H9 (cell line): ENCODE data around the gene ASTN2. TPM values are rescaled to one million over a fixed set of nuclear protein-coding genes. Genes with fewer than 3 reads are reported as not detected.

Experiments used
- DNase-seq: peaks from one replicate; pipeline ENCODE4 v3.0.0-alpha.2; 2017
- H2AFZ ChIP-seq: one replicate; pipeline ENCODE4 v1.6.1; 2013; ENCODE audit warnings: mild to moderate bottlenecking, low read length, control low read depth, moderate library complexity
- H2AK5ac ChIP-seq: 2 replicates; pipeline ENCODE4 v1.6.1; 2013; ENCODE audit warnings: low read length, control low read depth, mixed read lengths; ENCODE audit not compliant: insufficient read length
- H2BK120ac ChIP-seq: one replicate; pipeline ENCODE4 v1.6.1; 2013; ENCODE audit warnings: low read depth, mild to moderate bottlenecking, low read length, control low read depth, inconsistent platforms; ENCODE audit not compliant: poor library complexity, severe bottlenecking
- H2BK12ac ChIP-seq: 2 replicates; pipeline ENCODE4 v1.6.1; 2013; ENCODE audit warnings: low read length, control low read depth, mixed read lengths, low read depth; ENCODE audit not compliant: insufficient read length
- H2BK15ac ChIP-seq: 2 replicates; pipeline ENCODE4 v1.6.1; 2013; ENCODE audit warnings: low read depth, low read length, control low read depth
- H2BK20ac ChIP-seq: one replicate; pipeline ENCODE4 v1.6.1; 2013; ENCODE audit warnings: low read depth, mild to moderate bottlenecking, low read length, control low read depth, inconsistent platforms; ENCODE audit not compliant: poor library complexity, severe bottlenecking
- H2BK5ac ChIP-seq: 2 replicates; pipeline ENCODE4 v1.6.1; 2013; ENCODE audit warnings: low read length, control low read depth, mixed read lengths; ENCODE audit not compliant: insufficient read length
- H3K14ac ChIP-seq: 2 replicates; pipeline ENCODE4 v1.6.1; 2013; ENCODE audit warnings: low read length, control low read depth; ENCODE audit not compliant: insufficient read depth
- H3K18ac ChIP-seq: 2 replicates; pipeline ENCODE4 v1.6.1; 2013; ENCODE audit warnings: low read depth, mild to moderate bottlenecking, mixed read lengths, low read length, control low read depth; ENCODE audit not compliant: insufficient read length
- H3K23ac ChIP-seq: 2 replicates; pipeline ENCODE4 v1.6.1; 2013; ENCODE audit warnings: low read length, control low read depth, mixed read lengths, low read depth; ENCODE audit not compliant: insufficient read length
- H3K23me2 ChIP-seq: 2 replicates; pipeline ENCODE4 v1.6.1; 2013; ENCODE audit warnings: low read depth, mild to moderate bottlenecking, mixed read lengths, low read length, control low read depth; ENCODE audit not compliant: insufficient read length, poor library complexity, severe bottlenecking
- H3K27ac ChIP-seq: 2 replicates; pipeline ENCODE4 v1.5.1; 2013; ENCODE audit warnings: low read length, control low read depth, mixed read lengths, low read depth; ENCODE audit not compliant: insufficient read length
- H3K27me3 ChIP-seq: 2 replicates; pipeline ENCODE4 v1.6.1; 2013; ENCODE audit warnings: low read length, control low read depth, inconsistent platforms; ENCODE audit not compliant: insufficient read depth
- H3K4ac ChIP-seq: 2 replicates; pipeline ENCODE4 v1.6.1; 2013; ENCODE audit warnings: low read depth, mild to moderate bottlenecking, control low read depth, inconsistent platforms, low read length, moderate library complexity
- H3K4me1 ChIP-seq: 2 replicates; pipeline ENCODE4 v1.6.1; 2013; ENCODE audit warnings: low read length, control low read depth, inconsistent platforms; ENCODE audit not compliant: insufficient read depth
- H3K4me2 ChIP-seq: 2 replicates; pipeline ENCODE4 v1.6.1; 2013; ENCODE audit warnings: low read length, control low read depth, mixed read lengths; ENCODE audit not compliant: insufficient read length, insufficient read depth
- H3K56ac ChIP-seq: 2 replicates; pipeline ENCODE4 v1.6.1; 2013; ENCODE audit warnings: low read depth, mild to moderate bottlenecking, mixed read lengths, low read length, control low read depth; ENCODE audit not compliant: insufficient read length
- H3K79me1 ChIP-seq: 2 replicates; pipeline ENCODE4 v1.6.1; 2013; ENCODE audit warnings: low read depth, mild to moderate bottlenecking, moderate library complexity, low read length, control low read depth, inconsistent platforms; ENCODE audit not compliant: insufficient read depth, poor library complexity, severe bottlenecking
- H3K79me2 ChIP-seq: 2 replicates; pipeline ENCODE4 v1.6.1; 2013; ENCODE audit warnings: low read length, control low read depth, inconsistent platforms; ENCODE audit not compliant: insufficient read depth
- H3K9ac ChIP-seq: 2 replicates; pipeline ENCODE4 v1.6.1; 2013; ENCODE audit warnings: low read length, control low read depth, mixed read lengths; ENCODE audit not compliant: insufficient read length; ENCODE audit errors: extremely low read depth
- H3K9me3 ChIP-seq: one replicate; pipeline ENCODE4 v1.6.1; 2013; ENCODE audit warnings: low read depth, low read length, inconsistent platforms; ENCODE audit not compliant: control insufficient read depth
- H3T11ph ChIP-seq: one replicate; pipeline ENCODE4 v1.6.1; 2013; ENCODE audit warnings: mild to moderate bottlenecking, low read length, control low read depth, inconsistent platforms
- H4K20me1 ChIP-seq: one replicate; pipeline ENCODE4 v1.6.1; 2013; ENCODE audit not compliant: control insufficient read depth, insufficient read length, insufficient read depth
- H4K5ac ChIP-seq: 2 replicates; pipeline ENCODE4 v1.6.1; 2013; ENCODE audit warnings: low read depth, mild to moderate bottlenecking, mixed read lengths, low read length, control low read depth; ENCODE audit not compliant: insufficient read length
- H4K8ac ChIP-seq: replicated peaks from 2 replicates; pipeline ENCODE4 v1.6.1; 2013; ENCODE audit warnings: low read length, control low read depth, mixed read lengths, low read depth; ENCODE audit not compliant: insufficient read length
- H4K91ac ChIP-seq: 2 replicates; pipeline ENCODE4 v1.6.1; 2013; ENCODE audit warnings: low read depth, mild to moderate bottlenecking, moderate library complexity, mixed read lengths, low read length, control low read depth; ENCODE audit not compliant: insufficient read length
- H3K27ac Mint-ChIP-seq, 3 experiments: 2 replicates in 2 of 3; 3 replicates in 1 of 3; pipeline ENCODE4 v1.8.0; 2020 to 2021; ENCODE audit warnings: mixed read lengths in 3 of 3, mild to moderate bottlenecking in 1 of 3, moderate library complexity in 1 of 3
- H3K27me3 Mint-ChIP-seq: 2 replicates; pipeline ENCODE4 v1.8.0; 2021; ENCODE audit warnings: low read depth, mild to moderate bottlenecking, moderate library complexity, mixed read lengths
- H3K36me3 Mint-ChIP-seq, 3 experiments: 2 replicates in 2 of 3; 3 replicates in 1 of 3; pipeline ENCODE4 v1.8.0; 2020 to 2021; ENCODE audit warnings: low read depth in 3 of 3, mixed read lengths in 3 of 3; ENCODE audit not compliant: insufficient read depth in 1 of 3
- H3K4me1 Mint-ChIP-seq, 2 experiments: 2 replicates each; pipeline ENCODE4 v1.8.0; 2020; ENCODE audit warnings: mixed read lengths in 2 of 2
- H3K4me3 Mint-ChIP-seq, 2 experiments: 2 replicates in 1 of 2; 3 replicates in 1 of 2; pipeline ENCODE4 v1.8.0; 2020 to 2021; ENCODE audit warnings: mild to moderate bottlenecking in 2 of 2, mixed read lengths in 2 of 2, moderate library complexity in 1 of 2
- H3K9me3 Mint-ChIP-seq, 2 experiments: 2 replicates in 1 of 2; 3 replicates in 1 of 2; pipeline ENCODE4 v1.8.0; 2020; ENCODE audit warnings: mild to moderate bottlenecking in 2 of 2, mixed read lengths in 2 of 2, moderate library complexity in 1 of 2
- WGBS: extraction: QIAGEN DNeasy Blood & Tissue Kit; methylation state at CpG from one replicate; pipeline ENCODE4 v1.1.7; 2013; ENCODE audit warnings: missing lambda C conversion rate, low lambda C conversion rate, mixed read lengths; ENCODE audit not compliant: insufficient read length; ENCODE audit errors: extremely low coverage; 5-methylcytosine and 5-hydroxymethylcytosine counted together
- total RNA-seq: library from RNA; stranded (reverse); gene quantifications from 2 replicates; pipeline ENCODE4 v1.2.1, GENCODE V29; 2021
- TF ChIP-seq, protein P1 (sequence below): fragments of 200-600 bp; sonication (generic); conservative IDR thresholded peaks from 3 replicates; pipeline ENCODE4 v1.8.0; 2021; ENCODE audit warnings: antibody characterized with exemption, mild to moderate bottlenecking

Gene ASTN2
- total RNA-seq, 1 experiment from 2014 or later = 9.7 TPM

DNA sequence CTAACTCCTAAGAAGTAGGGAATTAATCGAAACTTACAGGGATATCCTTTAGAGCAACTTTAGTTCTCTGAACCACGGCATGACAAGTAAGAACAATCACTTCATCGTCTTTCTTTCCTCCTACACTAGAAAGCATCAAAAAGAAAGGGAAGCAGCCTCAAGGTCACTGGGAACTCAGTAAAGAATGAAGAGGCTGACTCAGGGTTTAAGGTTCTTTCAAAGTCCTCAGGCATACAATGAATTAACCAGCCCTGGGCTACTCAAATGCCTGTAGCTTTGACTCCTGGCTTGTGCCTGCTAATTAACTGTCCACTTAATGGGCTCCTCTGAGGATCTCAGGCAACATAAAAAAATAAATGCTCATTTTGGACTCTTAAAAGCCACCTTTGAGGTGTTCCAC lies 625.8 kb downstream of the ASTN2 start:
- Mint-ChIP-seq H3K36me3 (no peaks in the 10 kb centered on the region), H3K4me3 (no peak overlapping the region), H3K9me3 (no peaks in the 10 kb centered on the region), H3K4me1 (peaks cover 20 to 21% of the 10 kb centered on the region in 2 experiments), H3K27me3 (no peaks in the 10 kb centered on the region; the same call in 1 of the 2 replicates), H3K27ac (no peak overlapping the region)
- no peaks in the 10 kb centered on the region for H3K79me2 ChIP-seq
- H3K79me1 ChIP-seq = no peaks in the 10 kb centered on the region
- no peak overlapping the region for H3K4me2 ChIP-seq
- H2BK12ac ChIP-seq = no peak overlapping the region
- H3K27ac ChIP-seq = no peak overlapping the region
- H2BK20ac ChIP-seq = no peak overlapping the region
- H3K9me3 ChIP-seq = no peaks in the 10 kb centered on the region
- no peak overlapping the region for H3K18ac ChIP-seq
- H3K4ac ChIP-seq = no peak overlapping the region
- H3K4me1 ChIP-seq = no peaks in the 10 kb centered on the region
- H2BK5ac ChIP-seq = no peak overlapping the region
- H3K23ac ChIP-seq = no peak overlapping the region
- H3K27me3 ChIP-seq = no peaks in the 10 kb centered on the region
- DNase-seq = no peak
- no peak overlapping the region for H4K91ac ChIP-seq
- H4K8ac ChIP-seq = no peak overlapping the region
- H2BK15ac ChIP-seq = no peak overlapping the region
- TF ChIP-seq, protein P1, sequence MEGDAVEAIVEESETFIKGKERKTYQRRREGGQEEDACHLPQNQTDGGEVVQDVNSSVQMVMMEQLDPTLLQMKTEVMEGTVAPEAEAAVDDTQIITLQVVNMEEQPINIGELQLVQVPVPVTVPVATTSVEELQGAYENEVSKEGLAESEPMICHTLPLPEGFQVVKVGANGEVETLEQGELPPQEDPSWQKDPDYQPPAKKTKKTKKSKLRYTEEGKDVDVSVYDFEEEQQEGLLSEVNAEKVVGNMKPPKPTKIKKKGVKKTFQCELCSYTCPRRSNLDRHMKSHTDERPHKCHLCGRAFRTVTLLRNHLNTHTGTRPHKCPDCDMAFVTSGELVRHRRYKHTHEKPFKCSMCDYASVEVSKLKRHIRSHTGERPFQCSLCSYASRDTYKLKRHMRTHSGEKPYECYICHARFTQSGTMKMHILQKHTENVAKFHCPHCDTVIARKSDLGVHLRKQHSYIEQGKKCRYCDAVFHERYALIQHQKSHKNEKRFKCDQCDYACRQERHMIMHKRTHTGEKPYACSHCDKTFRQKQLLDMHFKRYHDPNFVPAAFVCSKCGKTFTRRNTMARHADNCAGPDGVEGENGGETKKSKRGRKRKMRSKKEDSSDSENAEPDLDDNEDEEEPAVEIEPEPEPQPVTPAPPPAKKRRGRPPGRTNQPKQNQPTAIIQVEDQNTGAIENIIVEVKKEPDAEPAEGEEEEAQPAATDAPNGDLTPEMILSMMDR = no peak
- no peaks in the 10 kb centered on the region for H4K20me1 ChIP-seq
- no peak overlapping the region for H3K14ac ChIP-seq
- H3K56ac ChIP-seq = no peak overlapping the region
- no CpG with 5 or more reads among the region's 3 CpGs for WGBS
- H2AFZ ChIP-seq = no peak overlapping the region
- H3K9ac ChIP-seq = no peak overlapping the region
- no peak overlapping the region for H3T11ph ChIP-seq
- H2BK120ac ChIP-seq = no peak overlapping the region
- H4K5ac ChIP-seq = no peak overlapping the region
- H3K23me2 ChIP-seq = no peaks in the 10 kb centered on the region
- no peak overlapping the region for H2AK5ac ChIP-seq
